C4-2B (cell line): ENCODE results near the gene KLK3.
"Not testable (repeated sequence)": the region's sequence is repeated elsewhere in the genome, so short reads cannot be mapped to it uniquely, and the experiment has no call there.

Experiments used
- ZFX ChIP-seq: fragments of 450-650 bp; IDR thresholded peaks from 2 replicates; pipeline ENCODE4 v1.6.1; 2017
- TF ChIP-seq, protein P1 (sequence below): fragments of 450-650 bp; conservative IDR thresholded peaks from 2 replicates; pipeline ENCODE4 v1.5.1; 2017; ENCODE audit warnings: mild to moderate bottlenecking

DNA sequence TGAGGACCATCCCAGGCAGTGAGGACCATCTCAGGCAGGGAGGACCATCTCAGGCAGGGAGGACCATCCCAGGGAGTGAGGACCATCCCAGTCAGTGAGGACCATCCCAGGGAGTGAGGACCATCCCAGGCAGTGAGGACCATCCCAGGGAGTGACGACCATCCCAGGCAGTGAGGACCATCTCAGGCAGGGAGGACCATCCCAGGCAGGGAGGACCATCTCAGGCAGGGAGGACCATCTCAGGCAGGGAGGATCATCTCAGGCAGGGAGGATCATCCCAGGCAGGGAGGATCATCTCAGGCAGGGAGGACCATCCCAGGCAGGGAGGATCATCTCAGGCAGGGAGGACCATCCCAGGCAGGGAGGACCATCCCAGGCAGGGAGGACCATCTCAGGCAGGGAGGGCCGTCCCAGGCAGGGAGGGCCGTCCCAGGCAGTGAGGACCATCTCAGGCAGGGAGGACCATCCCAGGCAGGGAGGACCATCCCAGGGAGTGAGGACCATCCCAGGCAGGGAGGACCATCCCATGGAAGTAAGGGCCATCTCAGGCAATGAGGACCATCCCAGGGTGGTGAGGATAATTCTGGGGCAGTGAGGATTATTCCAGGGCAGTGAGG, 43.0 kb upstream of the KLK3 start:
- TF ChIP-seq, protein P1, sequence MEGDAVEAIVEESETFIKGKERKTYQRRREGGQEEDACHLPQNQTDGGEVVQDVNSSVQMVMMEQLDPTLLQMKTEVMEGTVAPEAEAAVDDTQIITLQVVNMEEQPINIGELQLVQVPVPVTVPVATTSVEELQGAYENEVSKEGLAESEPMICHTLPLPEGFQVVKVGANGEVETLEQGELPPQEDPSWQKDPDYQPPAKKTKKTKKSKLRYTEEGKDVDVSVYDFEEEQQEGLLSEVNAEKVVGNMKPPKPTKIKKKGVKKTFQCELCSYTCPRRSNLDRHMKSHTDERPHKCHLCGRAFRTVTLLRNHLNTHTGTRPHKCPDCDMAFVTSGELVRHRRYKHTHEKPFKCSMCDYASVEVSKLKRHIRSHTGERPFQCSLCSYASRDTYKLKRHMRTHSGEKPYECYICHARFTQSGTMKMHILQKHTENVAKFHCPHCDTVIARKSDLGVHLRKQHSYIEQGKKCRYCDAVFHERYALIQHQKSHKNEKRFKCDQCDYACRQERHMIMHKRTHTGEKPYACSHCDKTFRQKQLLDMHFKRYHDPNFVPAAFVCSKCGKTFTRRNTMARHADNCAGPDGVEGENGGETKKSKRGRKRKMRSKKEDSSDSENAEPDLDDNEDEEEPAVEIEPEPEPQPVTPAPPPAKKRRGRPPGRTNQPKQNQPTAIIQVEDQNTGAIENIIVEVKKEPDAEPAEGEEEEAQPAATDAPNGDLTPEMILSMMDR: not testable (repeated sequence)
- not testable (repeated sequence) for TF ChIP-seq ZFX
